HCT116 (cell line): ENCODE results near the gene NPC2. TPM values are rescaled to one million over a fixed set of nuclear protein-coding genes. Genes with fewer than 3 reads are reported as not detected.

Experiments used
- ATAC-seq: fragments of 200-7000 bp; cut with Tn5 transposase; 2 replicates; pipeline ENCODE4 v1.9.1; 2020; ENCODE audit warnings: mild to moderate bottlenecking, moderate library complexity
- BruUV-seq: library from RNA; stranded (reverse); fragments of 400-500 nt; replicated peaks from 2 replicates; lab custom pipeline; 2021; lab: Mats Ljungman, UMichigan
- CTCF ChIA-PET: fragments of 300-600 bp; sonication (Branson Sonifier 250); formaldehyde crosslinking; loops from one replicate; lab custom pipeline; 2021; ENCODE audit warnings: antibody characterized with exemption; lab: Charles Lee
- POLR2A ChIA-PET: fragments of 300-600, 350-600 bp; sonication (Branson Sonifier 250); formaldehyde crosslinking; loops from one replicate; lab custom pipeline; 2021; ENCODE audit warnings: antibody characterized with exemption; lab: Charles Lee
- RAD21 ChIA-PET, 2 experiments: fragments of 300-600 bp; sonication (Branson Sonifier 250); formaldehyde crosslinking; loops; one replicate each; lab custom pipeline; 2023; ENCODE audit warnings: low total read pairs in 2 of 2; ENCODE audit not compliant: uncharacterized antibody in 2 of 2, unreplicated experiment in 2 of 2, low non-redundant PET in 1 of 2; lab: Charles Lee
- DNase-seq: peaks from one replicate; pipeline ENCODE4 v3.0.0-alpha.2; 2010; ENCODE audit warnings: low read depth, low spot score
- H2AFZ ChIP-seq: fragments of 200-600 bp; shearing (Covaris generic), sonication (generic); 2 replicates; pipeline ENCODE4 v1.6.1; 2017; ENCODE audit warnings: low read depth, mixed run types, mixed read lengths, antibody characterized with exemption, low read length; ENCODE audit not compliant: poor library complexity, severe bottlenecking
- H3K27ac ChIP-seq: 2 replicates; pipeline ENCODE4 v1.5.1; 2012; ENCODE audit warnings: low read depth, low read length
- H3K27me3 ChIP-seq: fragments of 200-600 bp; sonication (generic); 2 replicates; pipeline ENCODE4 v1.6.1; 2016; ENCODE audit warnings: mixed run types, low read length, mixed read lengths; ENCODE audit not compliant: insufficient read depth
- H3K36me3 ChIP-seq, 2 experiments: fragments of 200-500 bp in 1 of 2; fragments of 200-600 bp in 1 of 2; sonication (Bioruptor generic) in 1 of 2; sonication (generic) in 1 of 2; 2 replicates each; pipeline versions ENCODE4 v1.5.1 to v1.6.1; 2014 to 2016; ENCODE audit warnings: low read length in 2 of 2, inconsistent platforms in 1 of 2, mixed read lengths in 1 of 2, mixed run types in 1 of 2; ENCODE audit not compliant: insufficient read depth in 2 of 2, control insufficient read depth in 1 of 2
- H3K4me1 ChIP-seq, 2 experiments: fragments of 200-600 bp in 1 of 2; sonication (generic) in 1 of 2; 2 replicates each; pipeline versions ENCODE4 v1.5.1 to v1.6.1; 2012 to 2017; ENCODE audit warnings: low read length in 2 of 2, inconsistent platforms in 1 of 2, mild to moderate bottlenecking in 1 of 2, mixed read lengths in 1 of 2, mixed run types in 1 of 2, moderate library complexity in 1 of 2; ENCODE audit not compliant: insufficient read depth in 2 of 2, control insufficient read depth in 1 of 2
- H3K4me2 ChIP-seq: fragments of 200-600 bp; sonication (generic); 2 replicates; pipeline ENCODE4 v1.6.1; 2017; ENCODE audit warnings: mixed run types, low read length, mixed read lengths
- H3K4me3 ChIP-seq, 2 experiments: fragments of 200-600 bp in 1 of 2; sonication (generic) in 1 of 2; replicated peaks in 1 of 2; 2 replicates each; pipeline ENCODE4 v1.5.1; 2011 to 2016; ENCODE audit warnings: low read length in 2 of 2, control low read depth in 1 of 2, low read depth in 1 of 2, mild to moderate bottlenecking in 1 of 2, mixed read lengths in 1 of 2, mixed run types in 1 of 2
- H3K79me2 ChIP-seq: fragments of 200-600 bp; sonication (generic); 2 replicates; pipeline ENCODE4 v1.6.1; 2017; ENCODE audit warnings: mild to moderate bottlenecking, mixed run types, low read length, moderate library complexity, mixed read lengths; ENCODE audit not compliant: insufficient read depth
- H3K9ac ChIP-seq: fragments of 200-600 bp; sonication (generic); 2 replicates; pipeline ENCODE4 v1.6.1; 2016; ENCODE audit warnings: low read length, mixed read lengths
- H3K9me2 ChIP-seq: fragments of 200-600 bp; sonication (generic), shearing (Covaris generic); 2 replicates; pipeline ENCODE4 v1.6.1; 2017; ENCODE audit warnings: mixed run types, mild to moderate bottlenecking, moderate library complexity; ENCODE audit not compliant: insufficient read depth
- H3K9me3 ChIP-seq, 2 experiments: fragments of 200-500 bp in 1 of 2; fragments of 200-600 bp in 1 of 2; sonication (Bioruptor generic) in 1 of 2; sonication (generic) in 1 of 2; 2 replicates each; pipeline ENCODE4 v1.6.1; 2014 to 2017; ENCODE audit warnings: low read length in 2 of 2, mixed read lengths in 2 of 2, inconsistent platforms in 1 of 2, low read depth in 1 of 2, mild to moderate bottlenecking in 1 of 2, mixed run types in 1 of 2, moderate library complexity in 1 of 2; ENCODE audit not compliant: control insufficient read depth in 1 of 2, insufficient read depth in 1 of 2
- H4K20me1 ChIP-seq: fragments of 200-600 bp; sonication (generic), shearing (Covaris generic); 2 replicates; pipeline ENCODE4 v1.6.1; 2017; ENCODE audit warnings: mixed run types, mild to moderate bottlenecking, moderate library complexity; ENCODE audit not compliant: insufficient read depth
- ATF3 ChIP-seq: IDR thresholded peaks from 2 replicates; pipeline ENCODE4 v1.6.1; 2012
- CBX3 ChIP-seq: IDR thresholded peaks from 2 replicates; pipeline ENCODE4 v1.6.1; 2012; ENCODE audit warnings: low read depth
- CEBPB ChIP-seq: IDR thresholded peaks from 2 replicates; pipeline ENCODE4 v1.6.1; 2012; ENCODE audit warnings: low read depth
- EGR1 ChIP-seq: IDR thresholded peaks from 2 replicates; pipeline ENCODE4 v1.6.1; 2012; ENCODE audit warnings: low read depth
- FOSL1 ChIP-seq: IDR thresholded peaks from 2 replicates; pipeline ENCODE4 v1.6.1; 2012; ENCODE audit warnings: low read depth
- JUND ChIP-seq: IDR thresholded peaks from 2 replicates; pipeline ENCODE4 v1.6.1; 2012
- POLR2A ChIP-seq: IDR thresholded peaks from 2 replicates; pipeline ENCODE4 v1.7.0; 2011; ENCODE audit warnings: borderline replicate concordance; ENCODE audit not compliant: insufficient read depth, insufficient read length; ENCODE audit errors: extremely low read depth
- SIN3A ChIP-seq: IDR thresholded peaks from 2 replicates; pipeline ENCODE4 v1.6.1; 2012; ENCODE audit warnings: low read depth
- SP1 ChIP-seq: IDR thresholded peaks from 2 replicates; pipeline ENCODE4 v1.6.1; 2012; ENCODE audit warnings: low read depth
- SRF ChIP-seq: IDR thresholded peaks from 2 replicates; pipeline ENCODE4 v1.6.1; 2012; ENCODE audit warnings: low read depth
- YY1 ChIP-seq: IDR thresholded peaks from 2 replicates; pipeline ENCODE4 v1.6.1; 2011; ENCODE audit warnings: low read length, low read depth, moderate library complexity, mild to moderate bottlenecking; ENCODE audit not compliant: insufficient replicate concordance; ENCODE audit errors: extremely low read depth
- intact Hi-C: fragments of 100-400 bp; cut with micrococcal nuclease; formaldehyde crosslinking; loops from 2 replicates; pipeline ENCODE4 v1.10.0; 2022
- total RNA-seq: library from RNA; stranded (reverse); gene quantifications from one replicate; pipeline ENCODE4 v1.2.1, GENCODE V29; 2021; ENCODE audit not compliant: unreplicated experiment
- TF ChIP-seq, protein P1 (sequence below): IDR thresholded peaks from 2 replicates; pipeline ENCODE4 v1.6.1; 2011; ENCODE audit warnings: mild to moderate bottlenecking, low read length, moderate library complexity; ENCODE audit not compliant: insufficient replicate concordance; ENCODE audit errors: extremely low read depth

NPC2 gene
- total RNA-seq, 1 experiment from 2014 or later = 105 TPM

DNA sequence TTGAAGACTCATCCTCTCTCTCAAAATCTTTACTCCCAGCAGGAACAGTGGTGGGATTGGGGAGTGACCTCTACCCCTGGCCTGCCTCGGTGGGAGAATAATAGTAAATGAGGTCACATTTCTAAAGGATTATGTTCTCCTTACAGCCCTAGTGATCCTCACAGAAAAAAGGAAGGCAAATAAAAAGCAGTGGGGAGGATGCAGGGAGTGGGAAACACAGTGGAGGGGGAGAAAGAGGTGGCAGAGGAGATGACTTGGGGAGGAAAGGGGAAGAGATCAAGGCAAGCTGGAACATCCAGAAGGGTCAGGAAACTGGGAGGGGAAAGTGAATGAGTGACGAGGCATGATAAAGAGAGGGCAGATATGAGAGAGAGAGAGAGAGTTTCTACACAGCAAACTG lies 58.8 kb downstream of the NPC2 start:
- Histone ChIP-seq H3K4me1 (no peaks in the 10 kb centered on the region), H3K27me3 (peaks cover 76% of the 10 kb centered on the region), H3K79me2 (no peaks in the 10 kb centered on the region), H3K9me3 (no peaks in the 10 kb centered on the region), H4K20me1 (no peaks in the 10 kb centered on the region), H2AFZ (no peak overlapping the region), H3K4me3 (no peak overlapping the region), H3K9ac (no peak overlapping the region), H3K4me2 (no peak overlapping the region), H3K27ac (no peak overlapping the region), H3K36me3 (no peaks in the 10 kb centered on the region), H3K9me2 (no peaks in the 10 kb centered on the region)
- no peak for TF ChIP-seq YY1
- TF ChIP-seq JUND = no peak
- TF ChIP-seq, protein P1, sequence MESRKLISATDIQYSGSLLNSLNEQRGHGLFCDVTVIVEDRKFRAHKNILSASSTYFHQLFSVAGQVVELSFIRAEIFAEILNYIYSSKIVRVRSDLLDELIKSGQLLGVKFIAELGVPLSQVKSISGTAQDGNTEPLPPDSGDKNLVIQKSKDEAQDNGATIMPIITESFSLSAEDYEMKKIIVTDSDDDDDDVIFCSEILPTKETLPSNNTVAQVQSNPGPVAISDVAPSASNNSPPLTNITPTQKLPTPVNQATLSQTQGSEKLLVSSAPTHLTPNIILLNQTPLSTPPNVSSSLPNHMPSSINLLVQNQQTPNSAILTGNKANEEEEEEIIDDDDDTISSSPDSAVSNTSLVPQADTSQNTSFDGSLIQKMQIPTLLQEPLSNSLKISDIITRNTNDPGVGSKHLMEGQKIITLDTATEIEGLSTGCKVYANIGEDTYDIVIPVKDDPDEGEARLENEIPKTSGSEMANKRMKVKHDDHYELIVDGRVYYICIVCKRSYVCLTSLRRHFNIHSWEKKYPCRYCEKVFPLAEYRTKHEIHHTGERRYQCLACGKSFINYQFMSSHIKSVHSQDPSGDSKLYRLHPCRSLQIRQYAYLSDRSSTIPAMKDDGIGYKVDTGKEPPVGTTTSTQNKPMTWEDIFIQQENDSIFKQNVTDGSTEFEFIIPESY = no peak
- no peak for TF ChIP-seq CEBPB
- no peak for TF ChIP-seq FOSL1
- no peak for TF ChIP-seq CBX3
- TF ChIP-seq SIN3A = no peak
- TF ChIP-seq SRF = no peak
- no peak for TF ChIP-seq POLR2A
- no peak for TF ChIP-seq EGR1
- TF ChIP-seq ATF3 = no peak
- TF ChIP-seq SP1 = no peak
- ATAC-seq = no peak
- DNase-seq = no peak
- BruUV-seq = no TSS peak
- CTCF ChIA-PET = no interaction called here
- POLR2A ChIA-PET = no interaction called here
- intact Hi-C loops = no loop called here
- RAD21 ChIA-PET = no interaction called here
